ENCODE results near the gene KCNJ1.

- TF ChIP-seq CTCF (IDR thresholded peaks at IDR 0.05) (no peak), POLR2A (IDR thresholded peaks at IDR 0.05) (no peak), EP300 (IDR thresholded peaks at IDR 0.05) (no peak)
These were observed 10.9 kb downstream of the KCNJ1 start for GRCh38 chr11:128856241-128856640.

Data from stomach (tissue), 4 donors.